ENCODE measurements around the gene STAB1. TPM values are rescaled to one million over a fixed set of nuclear protein-coding genes. Genes with fewer than 3 reads are reported as not detected.

The STAB1 gene
- polyA plus RNA-seq, 3 donors, result 3.8 to 535 (median 15.8) TPM

DNA sequence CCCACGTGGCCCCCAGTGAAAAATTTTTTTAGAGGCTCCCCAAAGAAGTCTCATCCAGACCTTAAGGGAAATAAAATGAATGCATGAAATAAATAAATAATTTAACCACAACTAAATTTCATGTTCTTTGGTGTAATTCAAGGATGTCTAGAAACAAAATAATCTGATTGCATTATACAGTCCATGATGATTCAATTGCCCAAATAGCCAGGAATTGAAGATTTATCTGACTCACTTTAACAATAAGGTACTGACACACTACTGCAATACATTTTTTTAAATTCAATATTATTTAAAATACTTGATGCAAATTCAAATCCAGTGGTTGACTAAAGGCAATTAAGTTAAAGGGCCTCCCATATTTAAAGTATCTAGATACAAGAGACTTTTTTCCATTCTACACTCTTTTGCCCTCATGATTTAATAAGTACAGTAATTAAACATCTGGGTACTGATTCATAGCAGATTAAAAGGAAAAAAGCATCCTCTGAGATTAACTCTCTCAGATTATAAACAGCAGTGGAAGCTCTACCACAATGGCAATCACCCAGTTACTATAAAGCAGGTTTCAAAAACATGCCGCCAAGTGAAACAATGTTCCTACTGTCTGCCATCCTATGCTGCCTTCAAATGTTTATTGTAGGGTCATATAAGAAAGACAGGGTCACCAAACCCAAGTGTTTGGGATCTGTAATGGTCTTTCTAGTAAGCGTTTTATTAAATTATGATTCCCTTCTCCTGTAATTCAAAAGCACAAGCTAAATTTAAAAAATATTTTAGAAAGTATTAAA, 51.2 kb downstream of the STAB1 start:
- no peak overlapping the region for H3K4me3 ChIP-seq (replicated peaks in 1 of 3; ENCODE audit: low read depth in 2 of 3, low read length in 3 of 3)
- Mint-ChIP-seq H3K4me1 (no peaks in the 10 kb centered on the region), H3K9me3 (peaks cover 0 to 2% (median 0%) of the 10 kb centered on the region in 7 donors), H3K27me3 (ENCODE audit: low read depth in 3 of 3) (no peaks in the 10 kb centered on the region), H3K27ac (no peak overlapping the region), H3K4me3 (no peak overlapping the region), H3K36me3 (peaks cover 51 to 74% of the 10 kb centered on the region in 2 donors)
- peaks cover 61 to 94% of the 10 kb centered on the region in 2 donors for H3K36me3 ChIP-seq (replicated peaks in 1 of 2; ENCODE audit: control insufficient read depth in 1 of 2, insufficient read depth in 2 of 2, low read length in 2 of 2)
- TF ChIP-seq, protein P1, sequence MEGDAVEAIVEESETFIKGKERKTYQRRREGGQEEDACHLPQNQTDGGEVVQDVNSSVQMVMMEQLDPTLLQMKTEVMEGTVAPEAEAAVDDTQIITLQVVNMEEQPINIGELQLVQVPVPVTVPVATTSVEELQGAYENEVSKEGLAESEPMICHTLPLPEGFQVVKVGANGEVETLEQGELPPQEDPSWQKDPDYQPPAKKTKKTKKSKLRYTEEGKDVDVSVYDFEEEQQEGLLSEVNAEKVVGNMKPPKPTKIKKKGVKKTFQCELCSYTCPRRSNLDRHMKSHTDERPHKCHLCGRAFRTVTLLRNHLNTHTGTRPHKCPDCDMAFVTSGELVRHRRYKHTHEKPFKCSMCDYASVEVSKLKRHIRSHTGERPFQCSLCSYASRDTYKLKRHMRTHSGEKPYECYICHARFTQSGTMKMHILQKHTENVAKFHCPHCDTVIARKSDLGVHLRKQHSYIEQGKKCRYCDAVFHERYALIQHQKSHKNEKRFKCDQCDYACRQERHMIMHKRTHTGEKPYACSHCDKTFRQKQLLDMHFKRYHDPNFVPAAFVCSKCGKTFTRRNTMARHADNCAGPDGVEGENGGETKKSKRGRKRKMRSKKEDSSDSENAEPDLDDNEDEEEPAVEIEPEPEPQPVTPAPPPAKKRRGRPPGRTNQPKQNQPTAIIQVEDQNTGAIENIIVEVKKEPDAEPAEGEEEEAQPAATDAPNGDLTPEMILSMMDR (IDR thresholded peaks at IDR 0.05), result no peak
- no peak overlapping the region for H3K4me2 ChIP-seq (replicated peaks; ENCODE audit: extremely low read depth, low read length, poor library complexity, severe bottlenecking)
- no peaks in the 10 kb centered on the region for H3K9me3 ChIP-seq (replicated peaks in 1 of 2; ENCODE audit: control insufficient read depth in 1 of 2, insufficient read depth in 1 of 2, low read length in 2 of 2)
- H3K4me1 ChIP-seq (ENCODE audit: control insufficient read depth in 1 of 2, insufficient read depth in 2 of 2, low read length in 2 of 2), result no peaks in the 10 kb centered on the region
- DNase-seq, result no peak
- H3K27ac ChIP-seq (ENCODE audit: low read depth in 1 of 2, low read length in 2 of 2), result no peak overlapping the region
- H4K20me1 ChIP-seq (ENCODE audit: insufficient read depth, low read length), result peaks cover 54% of the 10 kb centered on the region
- no CpG with 5 or more reads among the region's 3 CpGs for WGBS (ENCODE audit: insufficient coverage)
- intact Hi-C loops (cut with micrococcal nuclease), result no loop called here
- H3K9ac ChIP-seq (ENCODE audit: insufficient read depth, low read length, poor library complexity, severe bottlenecking), result no peak overlapping the region
- no peak overlapping the region for H2AFZ ChIP-seq (ENCODE audit: insufficient read depth, low read depth, low read length, poor library complexity, severe bottlenecking)
- H3K27me3 ChIP-seq (ENCODE audit: control insufficient read depth in 2 of 2, insufficient read depth in 2 of 2, low read length in 2 of 2), result no peaks in the 10 kb centered on the region
- peaks cover 57% of the 10 kb centered on the region for H3K79me2 ChIP-seq (ENCODE audit: insufficient read depth, low read length)

DNA sequence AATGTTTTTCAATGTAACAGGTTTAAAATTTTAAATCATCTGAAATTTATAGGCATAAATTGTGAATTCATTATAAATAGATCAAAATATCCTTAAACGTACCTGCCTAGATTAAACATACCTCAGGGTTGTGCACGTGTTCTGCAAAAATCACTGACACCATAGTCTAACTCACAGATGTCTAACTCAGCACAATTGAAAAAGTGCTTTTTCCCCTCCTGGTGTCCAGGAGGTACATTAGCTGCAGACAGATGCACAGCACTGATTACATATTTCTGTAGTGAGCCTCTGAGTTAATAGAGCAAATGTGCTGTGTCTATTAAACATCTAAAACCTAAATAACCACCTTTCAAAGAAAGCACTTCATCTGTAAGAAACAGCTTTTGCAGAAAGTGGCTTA, 52.0 kb downstream of the STAB1 start:
- WGBS (ENCODE audit: insufficient coverage), result 88% methylated on average over 1 of the region's 2 CpGs
- peaks cover 53 to 73% of the 10 kb centered on the region in 2 donors for H3K36me3 Mint-ChIP-seq

More for the DNA sequence above, 52.0 kb downstream of the STAB1 start:
- no peak overlapping the region for H3K27ac ChIP-seq (ENCODE audit: low read depth in 1 of 2, low read length in 2 of 2)
- Mint-ChIP-seq H3K27ac (no peak overlapping the region), H3K4me3 (no peak overlapping the region), H3K27me3 (ENCODE audit: low read depth in 3 of 3) (no peaks in the 10 kb centered on the region), H3K9me3 (peaks cover 0 to 2% (median 0%) of the 10 kb centered on the region in 7 donors), H3K4me1 (no peaks in the 10 kb centered on the region)
- no peaks in the 10 kb centered on the region for H3K9me3 ChIP-seq (replicated peaks in 1 of 2; ENCODE audit: control insufficient read depth in 1 of 2, insufficient read depth in 1 of 2, low read length in 2 of 2)
- no peak overlapping the region for H3K4me3 ChIP-seq (replicated peaks in 1 of 3; ENCODE audit: low read depth in 2 of 3, low read length in 3 of 3)
- no peaks in the 10 kb centered on the region for H3K4me1 ChIP-seq (ENCODE audit: control insufficient read depth in 1 of 2, insufficient read depth in 2 of 2, low read length in 2 of 2)
- TF ChIP-seq, protein P1 (IDR thresholded peaks at IDR 0.05), result no peak
- H2AFZ ChIP-seq (ENCODE audit: insufficient read depth, low read depth, low read length, poor library complexity, severe bottlenecking), result no peak overlapping the region
- DNase-seq, result no peak
- peaks cover 52% of the 10 kb centered on the region for H4K20me1 ChIP-seq (ENCODE audit: insufficient read depth, low read length)
- intact Hi-C loops (cut with micrococcal nuclease), result no loop called here
- no peak overlapping the region for H3K9ac ChIP-seq (ENCODE audit: insufficient read depth, low read length, poor library complexity, severe bottlenecking)
- H3K27me3 ChIP-seq (ENCODE audit: control insufficient read depth in 2 of 2, insufficient read depth in 2 of 2, low read length in 2 of 2), result no peaks in the 10 kb centered on the region
- no peak overlapping the region for H3K4me2 ChIP-seq (replicated peaks; ENCODE audit: extremely low read depth, low read length, poor library complexity, severe bottlenecking)
- peaks cover 49% of the 10 kb centered on the region for H3K79me2 ChIP-seq (ENCODE audit: insufficient read depth, low read length)
- peaks cover 61 to 95% of the 10 kb centered on the region in 2 donors for H3K36me3 ChIP-seq (replicated peaks in 1 of 2; ENCODE audit: control insufficient read depth in 1 of 2, insufficient read depth in 2 of 2, low read length in 2 of 2)

Data from CD14-positive monocyte (primary cell).